ENCODE measurements around the gene TPPP3. TPM values are rescaled to one million over a fixed set of nuclear protein-coding genes. Genes with fewer than 3 reads are reported as not detected.
"Not testable (repeated sequence)": the region's sequence is repeated elsewhere in the genome, so short reads cannot be mapped to it uniquely, and the experiment has no call there.

TPPP3 gene
- total RNA-seq, 1 donor = 5.6 TPM

DNA sequence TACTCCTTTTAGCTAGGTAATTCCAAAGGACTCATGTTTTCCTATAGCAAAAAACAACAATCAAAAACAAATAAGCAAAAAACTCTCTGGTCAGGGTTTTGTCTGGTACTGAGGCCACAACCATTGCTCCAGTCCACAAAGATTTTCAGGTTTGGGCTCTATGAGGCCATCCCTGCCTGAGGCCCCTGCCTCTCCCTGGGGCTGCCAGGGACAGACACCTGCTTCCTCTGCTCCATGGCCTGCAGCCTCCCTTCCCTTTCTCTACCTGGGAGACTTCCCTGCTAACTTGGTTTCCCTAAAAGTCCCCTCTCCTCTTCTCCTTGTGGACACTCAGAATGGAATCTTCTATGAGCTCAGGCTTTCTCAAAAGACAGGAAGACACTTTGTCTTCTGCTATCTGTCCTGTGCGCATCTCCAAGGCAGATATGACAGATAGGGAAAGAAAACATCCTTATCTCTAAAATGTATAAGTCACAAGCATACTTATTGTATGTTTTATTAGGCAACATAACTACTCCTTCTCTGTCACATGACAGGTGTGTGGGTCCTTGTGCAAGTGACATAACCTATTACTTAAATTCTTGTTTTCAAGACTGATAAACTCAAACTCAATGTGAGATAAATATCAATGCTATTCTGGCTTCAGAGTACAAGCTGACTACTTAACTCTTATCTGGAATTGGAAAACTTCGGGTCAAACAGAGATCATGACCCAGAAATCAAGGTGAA is 24.2 kb upstream of the TPPP3 start:
- Histone ChIP-seq H3K4me3 (ENCODE audit: low read length) (no peak overlapping the region), H3K4me1 (ENCODE audit: insufficient read depth, low read length) (peaks cover 12% of the 10 kb centered on the region), H3K27me3 (ENCODE audit: insufficient read depth, low read length) (peaks cover 4% of the 10 kb centered on the region), H3K9me3 (ENCODE audit: low read depth, low read length) (no peaks in the 10 kb centered on the region)

- H3K9me3 ChIP-seq (ENCODE audit: low read depth, low read length) = no peaks in the 10 kb centered on the region
- H3K4me3 ChIP-seq (ENCODE audit: low read length) = peak within 1 kb of the TSS; percentile 35
- H3K4me1 ChIP-seq (ENCODE audit: insufficient read depth, low read length) = peaks cover 12% of the 10 kb centered on the region
- peaks cover 4% of the 10 kb centered on the region for H3K27me3 ChIP-seq (ENCODE audit: insufficient read depth, low read length)
These were observed 22.8 kb upstream of the TPPP3 start, which contains the start of gene ZDHHC1 for GRCh38 chr16:67415872-67416793. Gene ZDHHC1 (minus strand): TSS chr16:67416477. CDS start chr16:67407775, 8,702 bp downstream.

- not testable (repeated sequence) for H3K27me3 ChIP-seq (ENCODE audit: insufficient read depth, low read length); H3K9me3 ChIP-seq (ENCODE audit: low read depth, low read length); H3K4me3 ChIP-seq (ENCODE audit: low read length)
- H3K4me1 ChIP-seq (ENCODE audit: insufficient read depth, low read length) = peaks cover 12% of the 10 kb centered on the region
These were observed 22.1 kb upstream of the TPPP3 start for GRCh38 chr16:67415421-67415820.

- Histone ChIP-seq H3K4me3 (ENCODE audit: low read length) (no peak overlapping the region), H3K4me1 (ENCODE audit: insufficient read depth, low read length) (peaks cover 12% of the 10 kb centered on the region), H3K27me3 (ENCODE audit: insufficient read depth, low read length) (peaks cover 4% of the 10 kb centered on the region), H3K9me3 (ENCODE audit: low read depth, low read length) (no peaks in the 10 kb centered on the region)
These were observed 20.9 kb upstream of the TPPP3 start for GRCh38 chr16:67413978-67414911.

DNA sequence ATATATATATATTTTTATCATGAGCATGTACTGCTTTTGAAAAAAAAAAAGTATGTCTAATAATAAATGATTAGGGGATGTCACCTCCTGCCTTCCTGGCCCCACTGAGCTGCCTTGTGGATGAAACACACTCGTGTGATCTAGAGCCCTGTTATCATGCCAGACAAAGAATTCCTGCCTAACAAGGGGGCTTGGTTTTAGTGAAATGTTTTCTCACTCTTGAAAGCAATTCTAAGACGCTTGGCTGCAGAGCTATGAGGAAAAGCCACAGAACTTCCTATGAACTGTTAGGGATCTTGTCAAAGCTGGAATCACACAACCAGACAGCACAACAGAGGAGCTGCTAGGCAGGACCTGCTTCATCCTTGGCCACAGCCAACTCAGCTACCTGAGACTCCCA is 19.0 kb upstream of the TPPP3 start:
- H3K9me3 ChIP-seq (ENCODE audit: low read depth, low read length) = no peaks in the 10 kb centered on the region
- peaks cover 12% of the 10 kb centered on the region for H3K4me1 ChIP-seq (ENCODE audit: insufficient read depth, low read length)
- H3K4me3 ChIP-seq (ENCODE audit: low read length) = no peak overlapping the region
- H3K27me3 ChIP-seq (ENCODE audit: insufficient read depth, low read length) = peaks cover 2% of the 10 kb centered on the region

DNA sequence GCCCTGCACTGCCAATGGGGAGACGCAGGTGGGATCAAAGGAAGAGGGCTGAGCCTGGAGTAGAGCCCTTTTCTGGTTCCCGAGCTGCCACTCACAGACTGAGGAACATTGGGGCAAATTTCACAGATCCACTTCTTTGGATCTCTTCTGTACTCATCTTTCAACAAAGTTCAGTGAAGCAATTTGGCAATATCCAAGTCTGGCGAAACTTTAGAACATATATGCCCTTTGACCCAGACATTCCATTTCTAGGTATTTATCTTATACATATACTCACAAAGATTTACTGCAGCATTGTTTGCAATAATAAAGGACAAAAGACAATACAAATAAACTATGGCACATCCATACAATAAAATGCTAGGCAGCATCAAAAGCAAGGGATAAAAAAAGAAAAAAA is 18.0 kb upstream of the TPPP3 start:
- no peaks in the 10 kb centered on the region for H3K27me3 ChIP-seq (ENCODE audit: insufficient read depth, low read length)
- H3K4me3 ChIP-seq (ENCODE audit: low read length) = no peak overlapping the region
- H3K9me3 ChIP-seq (ENCODE audit: low read depth, low read length) = no peaks in the 10 kb centered on the region
- H3K4me1 ChIP-seq (ENCODE audit: insufficient read depth, low read length) = peaks cover 7% of the 10 kb centered on the region

DNA sequence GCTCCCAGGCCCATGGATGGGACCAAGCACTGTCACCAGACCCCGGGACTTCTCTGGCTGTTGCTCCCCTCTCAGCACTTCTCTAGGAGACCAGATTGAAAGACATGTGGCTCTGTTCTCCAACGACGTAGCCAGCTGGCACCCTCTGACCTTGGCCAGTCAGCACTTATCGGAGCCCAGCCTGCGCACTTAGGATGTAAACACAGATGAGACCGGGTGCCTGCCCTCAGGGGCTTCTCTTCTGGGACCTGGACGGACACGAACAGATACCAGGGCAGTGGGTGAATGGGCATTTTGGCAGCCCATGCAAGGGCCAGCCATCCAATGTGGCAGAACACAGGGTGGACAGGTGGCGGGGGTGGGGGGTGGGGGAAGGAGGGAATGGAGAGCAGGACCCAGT is 16.3 kb upstream of the TPPP3 start:
- Histone ChIP-seq H3K4me3 (ENCODE audit: low read length) (no peak overlapping the region), H3K9me3 (ENCODE audit: low read depth, low read length) (no peaks in the 10 kb centered on the region), H3K27me3 (ENCODE audit: insufficient read depth, low read length) (no peaks in the 10 kb centered on the region), H3K4me1 (ENCODE audit: insufficient read depth, low read length) (no peaks in the 10 kb centered on the region)

DNA sequence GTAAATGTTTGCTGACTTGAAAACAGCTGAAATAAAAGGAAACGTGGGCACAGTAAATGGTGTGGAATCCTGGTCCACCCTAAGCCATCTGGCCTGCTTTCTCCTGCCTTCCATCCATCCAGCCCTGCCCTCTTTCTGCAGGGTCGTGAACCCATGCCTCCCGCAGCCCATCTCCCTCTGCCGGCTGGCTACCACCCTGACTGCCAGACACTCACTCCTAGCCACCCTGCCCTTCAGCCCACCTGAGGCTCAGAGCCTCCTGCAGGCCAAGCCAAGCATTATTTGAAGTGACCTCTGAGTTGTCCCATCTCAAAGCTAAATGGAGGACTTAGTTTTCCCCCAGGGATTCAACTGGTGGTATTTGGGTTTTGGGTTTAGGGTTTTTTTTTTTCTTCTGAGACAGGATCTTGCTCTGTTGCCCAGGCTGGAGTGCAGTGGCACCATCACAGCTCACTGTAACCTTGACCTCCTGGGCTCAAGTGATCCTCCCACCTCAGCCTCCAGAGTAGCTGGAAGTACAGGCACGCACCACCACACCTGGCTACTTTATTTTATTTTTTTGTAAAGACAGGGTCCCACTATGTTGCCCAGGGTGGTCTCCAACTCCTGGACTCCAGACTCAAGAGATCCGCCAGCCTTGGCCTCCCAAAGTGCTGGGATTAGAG is 14.6 kb upstream of the TPPP3 start:
- no peaks in the 10 kb centered on the region for H3K4me1 ChIP-seq (ENCODE audit: insufficient read depth, low read length)
- no peaks in the 10 kb centered on the region for H3K27me3 ChIP-seq (ENCODE audit: insufficient read depth, low read length)

GRCh38 chr16:67407176-67407787 is 14.0 kb upstream of the TPPP3 start:
- Histone ChIP-seq H3K9me3 (ENCODE audit: low read depth, low read length) (no peaks in the 10 kb centered on the region), H3K4me1 (ENCODE audit: insufficient read depth, low read length) (no peaks in the 10 kb centered on the region), H3K27me3 (ENCODE audit: insufficient read depth, low read length) (no peaks in the 10 kb centered on the region), H3K4me3 (ENCODE audit: low read length) (no peak overlapping the region)

More for the DNA sequence above, 14.6 kb upstream of the TPPP3 start:
- H3K9me3 ChIP-seq (ENCODE audit: low read depth, low read length) = no peaks in the 10 kb centered on the region
- no peak overlapping the region for H3K4me3 ChIP-seq (ENCODE audit: low read length)

DNA sequence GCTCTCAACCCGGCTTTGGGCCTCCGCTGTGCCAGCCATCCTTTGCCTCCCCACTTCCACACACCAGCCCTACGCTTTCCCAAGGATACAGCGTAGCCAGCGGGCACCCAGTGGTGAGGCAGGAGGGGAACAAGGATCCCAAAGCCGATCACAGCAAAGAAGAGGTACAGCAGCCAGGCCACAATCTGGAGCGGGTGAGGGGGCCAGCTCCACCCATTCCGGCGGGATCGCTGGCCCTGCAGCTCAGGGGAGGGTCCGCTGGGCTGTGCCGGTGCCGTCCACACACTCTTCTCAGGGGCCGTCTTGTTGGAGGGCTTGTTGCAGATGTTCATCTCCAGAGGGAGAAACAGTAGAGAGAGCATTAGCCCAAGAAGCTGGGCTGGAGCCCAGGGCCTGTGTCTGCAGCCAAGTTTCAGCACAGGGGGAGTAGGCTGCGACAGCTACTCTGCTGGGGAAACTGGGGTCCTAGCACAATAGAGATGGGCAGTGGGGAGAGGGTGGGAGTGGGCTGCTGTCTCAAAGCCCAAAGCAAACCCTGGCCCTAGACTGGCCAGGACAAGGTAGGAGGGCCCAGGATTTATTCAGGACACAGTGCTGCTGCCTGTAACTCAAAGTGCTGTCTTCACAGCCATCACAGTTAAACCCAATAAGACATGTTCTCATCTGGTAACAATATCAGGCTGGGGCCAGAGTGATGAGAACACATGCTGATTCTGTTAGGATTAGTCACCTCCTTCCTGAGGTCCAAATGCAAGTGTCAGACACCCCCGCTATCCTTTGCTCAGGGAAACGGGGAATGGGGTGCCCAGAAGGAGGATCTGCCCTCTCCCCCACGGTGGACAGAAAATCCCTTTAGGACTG is 13.0 kb upstream of the TPPP3 start:
- Histone ChIP-seq H3K4me3 (ENCODE audit: low read length) (no peak overlapping the region), H3K27me3 (ENCODE audit: insufficient read depth, low read length) (no peaks in the 10 kb centered on the region)

DNA sequence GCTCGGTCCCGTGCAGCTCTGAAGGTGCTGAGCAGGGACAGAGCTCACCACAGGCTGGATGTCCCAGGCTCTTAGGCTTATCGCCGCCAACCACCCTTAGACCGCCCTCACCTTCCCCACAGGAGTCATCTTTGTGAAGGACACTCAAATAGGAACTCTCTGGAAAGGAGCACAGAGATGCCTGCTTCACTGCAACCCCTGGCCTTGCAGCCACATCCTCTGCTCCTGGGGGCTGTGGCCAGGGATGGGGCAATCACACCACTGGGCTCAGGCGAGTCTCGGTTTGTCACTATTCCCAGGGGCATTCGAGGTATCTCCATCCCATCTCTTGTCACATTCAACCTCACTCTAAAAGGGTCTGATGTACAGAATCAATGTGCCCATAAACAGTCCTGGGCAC is 12.0 kb upstream of the TPPP3 start:
- H3K4me3 ChIP-seq (ENCODE audit: low read length) = no peak overlapping the region

More for the DNA sequence above, 13.0 kb upstream of the TPPP3 start:
- Histone ChIP-seq H3K4me1 (ENCODE audit: insufficient read depth, low read length) (no peaks in the 10 kb centered on the region), H3K9me3 (ENCODE audit: low read depth, low read length) (no peaks in the 10 kb centered on the region)

DNA sequence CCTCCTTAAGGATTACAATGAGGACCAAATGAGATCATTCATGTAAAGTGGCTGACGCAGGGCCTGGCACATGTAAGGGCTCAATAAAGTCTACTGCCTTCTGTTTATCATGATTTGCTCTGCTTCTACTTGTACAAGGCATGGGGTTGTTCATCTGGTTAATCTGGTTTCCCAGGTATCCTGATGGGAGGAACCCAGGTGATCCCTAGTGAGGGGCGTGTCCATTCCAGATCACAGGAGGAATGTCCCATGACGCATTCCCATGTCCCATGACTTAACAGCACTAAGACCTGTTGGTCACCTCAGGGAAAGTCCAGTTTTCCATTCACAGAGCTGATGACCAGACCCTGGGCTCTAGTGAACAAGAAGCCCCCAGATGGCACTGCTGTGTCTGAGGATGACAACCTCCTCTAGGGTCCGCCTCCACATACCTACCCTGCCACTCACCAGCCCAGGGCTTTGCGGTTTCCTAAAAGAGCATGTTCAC is 11.5 kb upstream of the TPPP3 start:
- no peaks in the 10 kb centered on the region for H3K9me3 ChIP-seq (ENCODE audit: low read depth, low read length)
- no peaks in the 10 kb centered on the region for H3K27me3 ChIP-seq (ENCODE audit: insufficient read depth, low read length)
- H3K4me3 ChIP-seq (ENCODE audit: low read length) = no peak overlapping the region
- no peaks in the 10 kb centered on the region for H3K4me1 ChIP-seq (ENCODE audit: insufficient read depth, low read length)

More for the DNA sequence above, 12.0 kb upstream of the TPPP3 start:
- Histone ChIP-seq H3K27me3 (ENCODE audit: insufficient read depth, low read length) (no peaks in the 10 kb centered on the region), H3K9me3 (ENCODE audit: low read depth, low read length) (no peaks in the 10 kb centered on the region), H3K4me1 (ENCODE audit: insufficient read depth, low read length) (no peaks in the 10 kb centered on the region)

DNA sequence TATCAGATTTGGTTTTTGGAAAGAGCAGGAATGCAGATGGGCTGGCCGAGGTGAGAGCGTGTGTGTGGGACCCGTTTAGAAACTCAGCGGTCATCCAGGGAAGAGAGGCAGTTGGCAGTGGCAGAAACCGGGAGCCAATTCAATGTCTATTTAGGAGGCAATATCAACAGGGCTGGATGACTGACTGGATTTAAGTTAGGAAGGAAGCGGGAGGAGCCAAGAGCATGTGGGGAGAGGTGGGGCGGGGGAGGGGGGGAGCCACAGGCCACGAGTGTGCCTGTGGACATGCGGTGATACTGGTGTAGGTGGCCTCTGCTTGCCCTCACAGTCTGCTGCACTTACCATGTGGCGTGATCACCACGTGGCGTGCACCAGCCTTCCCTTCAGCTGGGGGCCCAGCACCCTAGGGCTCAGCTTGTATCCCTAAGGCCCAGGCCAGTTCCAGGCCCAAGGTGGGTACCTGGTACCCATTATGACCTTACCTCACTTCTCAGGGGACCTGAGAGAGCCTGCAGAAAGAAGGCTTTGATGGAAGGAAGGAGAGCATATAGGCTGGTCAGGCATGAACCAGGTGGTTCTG is 10.8 kb upstream of the TPPP3 start:
- Histone ChIP-seq H3K4me1 (ENCODE audit: insufficient read depth, low read length) (no peaks in the 10 kb centered on the region), H3K9me3 (ENCODE audit: low read depth, low read length) (no peaks in the 10 kb centered on the region), H3K27me3 (ENCODE audit: insufficient read depth, low read length) (no peaks in the 10 kb centered on the region), H3K4me3 (ENCODE audit: low read length) (no peak overlapping the region)

All from mononuclear cell (primary cell).